NCI-H524 treated with DMSO at 0.1 percent for 48 hours (cell line): ENCODE measurements around the gene TECTB.

Source experiments
- DNase-seq: peaks from one replicate; lab custom pipeline; 2025; lab: John Stamatoyannopoulos, UW

Gene TECTB

DNA sequence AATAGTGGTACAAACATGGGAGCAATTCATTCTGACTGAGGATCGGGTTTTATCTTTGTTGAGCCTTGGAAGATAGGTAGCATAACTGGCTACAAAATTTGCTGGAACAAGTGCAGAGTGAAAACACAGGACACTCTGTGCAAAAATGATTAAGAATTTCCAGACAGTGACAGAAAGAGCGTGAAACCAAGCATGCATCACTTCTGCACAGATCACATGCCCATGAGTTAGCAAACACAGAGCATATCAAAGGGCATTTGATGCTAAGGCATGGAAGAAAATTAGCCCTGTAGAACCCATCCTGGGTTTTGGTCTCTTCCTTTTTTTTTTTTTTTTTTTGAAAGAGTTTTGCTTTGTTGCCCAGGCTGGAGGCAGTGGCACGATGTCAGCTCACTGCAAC lies 28.3 kb downstream of the TECTB start:
- DNase-seq: no peak

DNA sequence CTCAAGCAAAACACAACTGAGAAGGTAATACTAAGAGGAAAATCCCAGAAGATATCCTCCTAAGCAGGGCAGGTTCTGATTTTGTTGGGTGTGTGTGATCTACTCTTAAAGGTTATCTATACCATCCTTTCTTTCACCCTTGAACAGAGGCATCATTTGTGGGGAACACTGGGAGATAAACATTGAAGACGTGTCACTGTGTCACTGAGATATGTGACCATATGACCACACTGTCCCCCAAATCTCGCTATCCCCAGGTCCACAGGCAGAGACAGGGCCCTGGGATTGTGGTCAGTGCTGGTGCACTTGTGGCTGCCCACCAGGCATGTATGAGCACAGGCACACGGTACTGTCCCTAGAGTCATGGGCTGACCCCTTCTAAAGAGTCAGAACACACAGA lies 30.0 kb downstream of the TECTB start:
- no peak for DNase-seq

DNA sequence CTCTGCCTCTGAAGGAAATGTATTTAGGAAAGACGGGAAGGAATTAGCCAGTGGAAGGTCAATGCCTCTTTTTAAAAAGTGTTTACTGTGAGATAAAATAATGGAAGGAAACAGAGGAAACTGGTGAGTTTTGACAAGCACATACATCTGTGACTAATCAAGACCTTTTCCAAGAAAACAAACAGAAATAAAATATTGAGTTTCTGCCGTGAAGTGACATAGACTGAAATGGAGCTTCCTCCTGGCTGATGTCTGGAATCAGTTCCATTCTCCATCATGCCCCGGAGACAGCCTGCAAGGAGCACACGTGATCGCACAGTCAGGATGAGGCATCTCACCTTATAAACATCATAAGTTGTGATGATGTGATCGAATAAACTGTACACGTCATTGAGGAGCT lies 30.7 kb downstream of the TECTB start:
- no peak for DNase-seq

DNA sequence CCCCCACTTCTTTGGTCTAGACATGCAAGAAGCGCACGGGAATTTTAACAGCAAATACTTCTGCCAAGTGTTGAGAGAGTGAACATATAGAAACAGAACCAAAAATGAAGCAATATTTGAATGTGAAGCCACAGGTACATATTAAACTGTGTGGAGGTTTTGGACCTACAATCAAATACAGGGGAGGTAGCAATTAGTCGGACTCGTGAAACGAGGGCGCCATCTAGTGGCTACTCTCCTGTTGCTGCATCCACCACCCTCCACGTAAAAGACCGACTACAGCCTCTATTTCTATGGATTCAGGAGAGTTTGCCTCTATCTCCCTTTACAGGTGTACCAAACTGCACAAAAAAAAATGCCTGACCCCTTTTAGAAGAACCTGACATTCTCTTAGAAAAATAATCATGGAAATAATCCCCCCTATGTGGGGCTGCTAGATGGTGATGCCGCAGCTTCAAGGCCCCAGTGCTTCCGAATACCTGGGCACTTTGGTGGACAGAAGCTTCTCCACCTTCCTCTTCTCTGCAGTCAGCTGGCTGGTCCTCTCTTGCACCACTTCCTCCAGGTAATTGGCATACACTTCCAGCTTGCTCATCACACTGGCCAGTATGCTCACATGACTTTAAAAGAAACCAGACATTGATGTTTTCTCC lies 31.7 kb downstream of the TECTB start:
- no peak for DNase-seq

DNA sequence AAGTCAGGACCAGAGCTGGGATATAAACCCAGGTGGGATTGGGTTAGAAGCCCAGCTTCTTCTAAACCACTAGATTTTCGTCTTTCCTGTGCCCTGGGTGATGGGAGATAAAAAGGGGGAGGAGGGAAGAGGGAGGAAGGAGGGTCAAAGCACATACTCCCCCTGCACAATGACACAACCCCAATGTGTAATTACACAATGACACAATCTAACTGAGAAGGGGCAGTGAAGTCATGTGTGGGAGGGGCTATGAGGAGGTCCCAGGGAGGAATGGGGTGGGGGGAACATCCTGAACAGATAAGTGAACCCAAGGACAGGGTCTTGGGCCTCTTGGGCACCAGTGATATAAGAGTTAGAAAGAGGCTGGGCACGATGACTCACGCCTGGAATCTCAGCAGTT lies 44.5 kb downstream of the TECTB start:
- no peak for DNase-seq

DNA sequence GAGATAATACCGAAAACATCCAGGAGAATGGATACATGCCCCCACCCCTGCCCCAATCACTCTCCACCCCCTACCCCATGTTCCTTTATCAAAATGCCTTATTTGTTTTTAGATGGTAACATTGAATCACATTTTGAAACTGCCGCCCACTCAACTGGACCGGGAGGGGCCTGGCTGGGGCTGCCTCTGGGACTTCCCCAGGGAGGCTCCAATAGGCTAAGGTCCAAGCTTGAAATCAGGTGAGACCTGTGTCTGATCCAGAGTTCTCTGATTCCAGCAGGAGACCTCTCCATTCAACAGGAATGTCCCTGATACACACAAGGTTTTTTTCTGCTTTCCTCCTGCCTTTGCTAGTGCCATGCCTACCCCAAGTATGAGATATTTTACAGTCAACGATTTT lies 47.0 kb downstream of the TECTB start:
- no peak for DNase-seq

GRCh38 chr10:112330607-112331160 lies 47.5 kb downstream of the TECTB start:
- no peak for DNase-seq

- no peak for DNase-seq
These were observed 48.8 kb downstream of the TECTB start for GRCh38 chr10:112332022-112332421.

DNA sequence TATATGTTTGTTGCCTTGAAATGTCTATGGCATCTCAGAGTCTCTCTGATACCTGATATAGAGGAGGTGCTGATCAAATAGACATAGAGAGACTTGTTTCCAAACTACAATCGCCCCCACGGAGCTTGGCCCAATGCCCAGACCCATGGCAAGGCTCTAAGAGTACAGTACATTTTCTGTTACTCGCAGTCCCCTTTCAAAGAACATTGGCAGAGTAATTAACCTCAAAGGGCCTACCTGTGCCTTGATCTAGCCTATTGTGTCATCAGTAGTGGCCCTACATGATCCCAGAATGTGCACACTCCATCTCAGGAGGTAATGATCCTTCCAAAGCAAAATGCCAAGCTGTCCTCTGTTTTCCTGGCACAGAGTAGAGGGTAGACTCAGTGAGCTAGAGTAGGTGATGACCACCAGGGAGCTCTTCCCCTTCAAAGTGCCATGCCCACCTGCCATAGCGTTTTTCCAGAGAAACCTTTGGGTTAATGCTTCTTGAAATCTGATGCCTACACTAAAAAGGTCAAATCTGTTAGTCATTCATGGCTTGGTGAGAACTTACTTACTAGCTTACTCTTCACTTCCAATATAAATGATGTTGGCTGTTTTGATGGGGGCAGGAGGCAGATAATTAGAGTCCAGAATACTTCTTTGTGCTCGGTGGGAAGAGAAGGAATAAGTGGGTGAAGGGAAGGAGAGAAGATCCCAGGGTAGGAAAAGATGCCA lies 49.5 kb downstream of the TECTB start:
- no peak for DNase-seq

DNA sequence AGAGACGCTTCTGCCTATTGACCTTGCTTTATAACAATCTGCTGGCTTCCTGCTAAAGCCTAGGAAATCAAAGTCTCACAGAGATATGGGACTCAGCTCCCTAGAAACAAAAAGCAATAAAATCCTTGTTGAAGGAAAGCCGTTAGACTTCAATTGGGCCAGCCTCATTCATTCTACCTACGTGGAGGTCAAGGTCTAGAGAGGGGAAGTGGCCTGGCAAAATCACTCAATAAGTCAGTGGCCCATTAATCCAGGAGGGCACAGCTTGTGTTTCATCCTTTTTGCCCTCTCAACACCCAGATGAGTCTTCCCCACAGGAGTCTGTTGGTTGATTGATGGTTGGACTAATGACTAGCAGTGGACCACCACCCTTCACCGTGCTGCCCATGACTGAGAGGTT lies 50.3 kb downstream of the TECTB start:
- no peak for DNase-seq

DNA sequence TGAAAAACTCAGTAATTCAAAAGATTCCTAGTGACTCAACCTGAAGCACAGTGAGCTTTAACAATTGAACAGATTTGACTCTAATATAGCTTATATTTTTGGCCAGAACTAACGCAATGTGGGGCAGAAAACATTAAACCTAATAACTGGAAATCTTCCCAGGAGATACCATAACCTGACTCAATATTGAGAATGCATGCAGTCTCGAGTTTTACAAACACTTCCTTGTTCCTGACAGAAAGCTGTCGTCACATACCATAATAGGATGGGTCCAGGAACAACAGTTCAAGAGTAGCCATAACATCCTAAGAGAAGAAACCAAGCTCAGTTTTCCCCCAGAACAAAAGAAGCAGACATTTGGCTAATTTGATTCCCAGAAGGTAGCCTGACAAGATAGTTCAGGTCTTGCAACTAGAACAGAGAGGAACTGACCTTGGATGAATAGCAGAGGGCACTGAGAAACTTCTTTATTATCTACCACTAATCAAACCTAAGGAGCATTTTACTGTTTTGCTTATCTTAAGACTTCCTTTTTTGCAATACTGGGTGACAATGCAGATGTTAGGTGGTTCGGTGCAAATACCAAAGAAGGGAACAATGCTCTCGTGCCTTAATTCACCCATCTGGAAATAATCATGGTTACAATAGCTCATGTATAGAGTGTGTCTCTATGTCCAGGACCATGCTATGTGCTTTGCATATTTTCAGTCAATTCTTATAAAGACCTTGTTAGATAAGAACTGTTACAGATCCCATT lies 52.1 kb downstream of the TECTB start:
- no peak for DNase-seq

GRCh38 chr10:112335868-112336265 lies 52.7 kb downstream of the TECTB start:
- DNase-seq: no peak

DNA sequence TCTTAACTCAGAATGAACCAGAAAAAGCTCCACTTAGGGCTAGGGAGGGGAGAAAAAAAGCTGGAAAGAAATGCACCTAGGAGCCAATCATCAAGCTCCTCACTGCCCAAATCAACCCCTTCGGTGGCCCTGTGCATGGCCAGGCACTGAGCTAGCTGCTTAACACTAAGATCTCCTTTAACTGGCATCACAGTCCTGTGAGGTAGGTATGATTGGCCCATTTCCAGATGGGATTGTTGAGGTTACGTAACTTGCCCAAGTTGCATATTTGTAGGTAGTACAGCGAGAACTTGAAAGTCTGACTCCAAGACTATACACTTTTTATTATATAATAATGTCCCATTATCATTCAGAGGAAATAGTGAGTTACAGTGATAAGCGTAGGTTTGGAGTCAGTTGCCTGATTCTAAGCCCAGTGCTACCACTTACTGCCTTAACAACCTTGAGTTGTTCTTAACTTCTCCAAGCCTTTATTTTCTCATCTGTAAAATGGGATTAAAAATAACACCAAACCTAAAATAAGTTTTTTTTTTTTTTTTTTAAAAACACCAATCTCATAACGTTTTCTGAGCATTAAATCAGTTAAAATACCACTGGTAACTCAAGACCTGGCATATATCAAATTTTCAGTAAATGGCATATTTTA lies 53.5 kb downstream of the TECTB start:
- DNase-seq: no peak

- DNase-seq: no peak
These were observed 55.8 kb downstream of the TECTB start for GRCh38 chr10:112338957-112339356.

GRCh38 chr10:112340601-112341000 lies 57.4 kb downstream of the TECTB start:
- no peak for DNase-seq

GRCh38 chr10:112343056-112343806 lies 60.0 kb downstream of the TECTB start:
- no peak for DNase-seq

DNA sequence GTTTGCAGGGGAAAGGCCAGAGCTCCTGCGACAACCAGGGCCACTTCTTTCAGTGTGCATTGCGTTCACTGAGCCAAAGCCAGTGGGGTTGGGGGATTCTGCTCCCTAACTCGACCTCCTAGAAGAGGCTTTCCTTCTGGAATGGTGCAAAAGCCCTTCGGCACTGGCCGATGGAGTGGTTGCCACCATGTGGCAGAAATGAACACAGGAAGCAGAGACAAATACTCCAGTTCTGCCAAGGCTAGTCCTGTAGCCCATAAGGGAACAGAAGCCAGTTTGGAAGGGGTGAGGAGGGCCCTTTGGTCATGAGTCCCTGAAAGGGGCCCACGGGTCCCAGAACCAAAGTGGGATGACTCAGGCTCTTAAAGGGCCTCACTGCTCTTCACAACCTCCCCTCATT lies 61.1 kb downstream of the TECTB start:
- DNase-seq: no peak

GRCh38 chr10:112345202-112345601 lies 62.0 kb downstream of the TECTB start:
- no peak for DNase-seq

- no peak for DNase-seq
These were observed 62.5 kb downstream of the TECTB start for GRCh38 chr10:112345743-112346142.

- no peak for DNase-seq
These were observed 63.6 kb downstream of the TECTB start for GRCh38 chr10:112346774-112347173.
